Measurements from ENCODE around the gene TNFAIP8L3.
A peak's percentile ranks its signal among the peaks of the same experiment; 100 is the strongest.
"Not testable (repeated sequence)": the region's sequence is repeated elsewhere in the genome, so short reads cannot be mapped to it uniquely, and the experiment has no call there.

The TNFAIP8L3 gene

DNA sequence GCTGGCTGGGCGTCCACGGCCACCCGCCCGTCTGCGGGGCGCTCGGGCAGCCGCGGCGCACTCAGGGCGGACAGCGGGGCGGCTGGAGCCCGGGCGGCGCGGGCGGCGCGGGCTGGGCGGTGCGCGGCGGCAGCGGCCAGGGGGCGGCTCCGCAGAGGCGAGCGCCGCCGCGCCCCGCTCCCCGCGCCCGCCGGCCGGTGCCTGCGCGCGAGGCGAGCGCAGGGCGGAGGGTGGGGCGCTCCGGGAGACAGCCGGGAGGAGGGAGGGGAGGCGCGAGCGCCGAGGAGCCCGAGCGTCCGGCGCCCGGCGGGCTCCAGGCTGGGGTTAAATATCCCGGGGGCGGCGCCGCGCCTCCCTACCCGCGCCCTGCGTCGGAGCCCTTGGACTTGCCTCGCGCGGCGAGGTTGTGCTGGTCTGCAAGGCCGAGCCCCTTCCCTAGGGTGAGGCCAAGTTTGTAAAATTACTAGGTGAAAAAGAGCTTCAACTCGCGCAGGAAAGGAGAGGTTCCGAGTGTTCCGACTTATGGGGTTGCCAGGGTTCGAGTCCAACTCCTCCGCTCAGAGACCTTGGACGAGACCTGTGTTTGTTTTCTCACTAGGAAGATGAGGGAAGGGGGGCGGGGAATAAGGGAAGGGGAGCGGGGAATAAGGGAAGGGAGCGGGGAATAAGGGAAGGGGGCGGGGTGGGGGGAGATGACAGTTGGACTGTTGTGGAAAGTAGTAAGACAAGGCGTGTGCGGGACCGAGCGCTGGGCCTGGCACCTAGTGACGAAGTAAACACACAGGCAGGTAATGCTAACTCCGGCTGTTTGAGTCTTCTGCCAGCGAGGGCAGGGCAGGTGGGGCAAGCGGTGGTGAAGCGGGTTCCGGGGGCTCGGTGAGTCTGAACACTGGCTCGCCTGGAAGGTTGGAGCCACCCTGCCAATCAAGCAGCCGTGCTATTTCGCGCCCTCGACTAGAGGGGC is at the start of gene TNFAIP8L3:
TSS of gene TNFAIP8L3 (minus strand) at position 301 of the 964 bp plus-strand sequence. CDS start 311 bp downstream, outside the sequence.
- no peak within 1 kb of the TSS for H3K27ac ChIP-seq (ENCODE audit: low read depth, low read length)

DNA sequence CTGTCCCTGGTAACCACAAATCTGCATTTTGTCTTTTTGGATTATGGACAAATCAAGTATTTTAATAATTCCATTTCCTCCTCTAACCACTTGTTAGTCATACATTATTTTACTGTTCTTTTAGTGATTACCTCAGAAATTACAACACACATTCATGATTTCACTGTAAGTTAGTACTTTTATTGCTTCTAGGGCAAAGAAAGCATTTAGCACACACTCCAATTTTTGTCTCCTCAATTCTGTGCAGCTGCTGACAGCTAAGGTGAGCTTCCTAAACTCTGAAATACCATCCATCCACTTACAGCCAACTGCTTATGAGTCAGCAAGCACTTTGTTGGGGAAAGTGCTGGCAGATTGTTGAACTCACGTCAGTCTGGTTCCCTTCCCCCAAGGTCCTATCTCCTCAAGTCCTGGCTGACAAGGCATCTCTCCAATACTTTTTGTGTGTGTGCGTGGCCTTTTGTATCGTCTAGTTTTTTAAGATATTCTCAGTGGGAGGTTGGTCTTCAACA is 49.4 kb upstream of the TNFAIP8L3 start:
- Histone ChIP-seq H3K9me3 (ENCODE audit: control insufficient read depth, insufficient read depth, low read length) (no peaks in the 10 kb centered on the region), H3K4me3 (ENCODE audit: low read depth, low read length) (no peak overlapping the region), H3K27ac (ENCODE audit: low read depth, low read length) (no peak overlapping the region), H3K9ac (ENCODE audit: low read depth, low read length) (no peak overlapping the region), H3K4me1 (ENCODE audit: control insufficient read depth, insufficient read depth, low read length) (no peaks in the 10 kb centered on the region), H3K27me3 (ENCODE audit: control insufficient read depth, insufficient read depth, low read length) (no peaks in the 10 kb centered on the region), H3K36me3 (ENCODE audit: control insufficient read depth, insufficient read depth, low read length) (no peaks in the 10 kb centered on the region)

More for the DNA sequence above, at the start of gene TNFAIP8L3:
- peaks cover 79% of the 10 kb centered on the region for H3K27me3 ChIP-seq (ENCODE audit: control insufficient read depth, insufficient read depth, low read length)
- H3K36me3 ChIP-seq (ENCODE audit: control insufficient read depth, insufficient read depth, low read length): no peaks in the 10 kb centered on the region
- peak within 1 kb of the TSS; percentile 76 for H3K4me3 ChIP-seq (ENCODE audit: low read depth, low read length)
- H3K9me3 ChIP-seq (ENCODE audit: control insufficient read depth, insufficient read depth, low read length): no peaks in the 10 kb centered on the region
- 0 out of 2 replicates have a peak, but pooled peaks cover 3% of the 10 kb centered on the region for H3K4me1 ChIP-seq (ENCODE audit: control insufficient read depth, insufficient read depth, low read length)
- no peak within 1 kb of the TSS for H3K9ac ChIP-seq (ENCODE audit: low read depth, low read length)

DNA sequence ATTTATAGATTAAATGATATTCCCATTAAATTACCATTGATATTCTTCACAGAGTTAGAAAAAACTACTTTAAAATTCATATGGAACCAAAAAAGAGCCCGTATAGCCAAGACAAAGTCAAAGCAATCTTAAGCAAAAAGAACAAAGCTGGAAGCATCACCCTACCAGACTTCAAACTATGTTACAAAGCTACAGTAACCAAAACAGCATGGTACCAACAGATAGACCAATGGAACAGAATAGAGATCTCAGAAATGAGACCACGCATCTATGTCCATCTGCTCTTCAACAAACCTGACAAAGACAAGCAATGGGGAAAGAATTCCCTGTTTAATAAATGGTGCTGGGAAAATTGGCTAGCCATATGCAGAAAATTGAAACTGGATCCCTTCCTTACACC is 45.6 kb upstream of the TNFAIP8L3 start:
- not testable (repeated sequence) for H3K4me3 ChIP-seq (ENCODE audit: low read depth, low read length); H3K9ac ChIP-seq (ENCODE audit: low read depth, low read length); H3K36me3 ChIP-seq (ENCODE audit: control insufficient read depth, insufficient read depth, low read length); H3K27me3 ChIP-seq (ENCODE audit: control insufficient read depth, insufficient read depth, low read length); H3K4me1 ChIP-seq (ENCODE audit: control insufficient read depth, insufficient read depth, low read length); H3K9me3 ChIP-seq (ENCODE audit: control insufficient read depth, insufficient read depth, low read length); H3K27ac ChIP-seq (ENCODE audit: low read depth, low read length)

DNA sequence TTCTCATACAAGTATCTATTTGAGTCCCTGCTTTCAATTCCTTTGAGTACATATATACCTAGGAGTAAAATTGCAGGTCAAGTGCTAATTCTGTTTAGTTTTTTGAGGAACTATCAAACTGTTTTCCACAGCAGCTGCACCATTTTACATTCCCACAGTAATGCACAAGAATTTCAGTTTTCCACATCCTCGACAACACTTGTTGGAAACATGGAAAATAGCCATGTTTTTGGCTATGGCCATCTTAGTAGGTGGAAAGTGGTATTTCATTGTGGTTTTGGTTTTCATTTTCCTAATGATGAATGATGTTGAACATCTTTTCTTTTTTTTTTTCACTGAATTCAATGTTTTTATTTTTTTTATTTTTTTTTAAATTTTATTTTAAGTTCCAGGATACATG is 44.4 kb upstream of the TNFAIP8L3 start:
- no peaks in the 10 kb centered on the region for H3K4me1 ChIP-seq (ENCODE audit: control insufficient read depth, insufficient read depth, low read length)

DNA sequence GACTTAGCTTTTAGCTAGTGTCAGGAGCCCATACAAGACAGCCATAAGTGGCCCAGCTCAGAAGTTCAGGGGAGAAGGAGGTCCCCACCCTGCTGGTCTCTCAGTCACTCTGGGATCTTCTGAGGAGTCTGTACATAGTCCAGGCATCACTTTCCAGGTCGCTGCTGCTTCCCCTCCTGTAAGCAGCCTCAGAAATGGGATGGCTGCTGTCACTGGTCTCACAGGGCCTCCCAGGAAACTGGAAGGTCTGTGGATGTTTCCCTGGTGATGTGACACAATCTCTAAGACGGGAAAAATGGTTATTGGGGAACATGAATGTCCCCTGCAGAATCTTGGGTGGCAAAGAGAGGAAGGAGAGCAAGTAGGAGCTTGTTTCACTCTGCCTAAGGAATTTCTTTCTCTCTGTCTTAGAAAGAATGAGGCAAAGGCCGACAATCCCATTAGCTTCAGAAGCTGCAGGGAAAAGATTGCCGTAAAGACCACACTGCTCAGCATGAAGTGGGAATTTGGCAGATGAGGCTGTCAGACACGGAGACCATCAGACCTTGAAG is 43.2 kb upstream of the TNFAIP8L3 start:
- Histone ChIP-seq H3K27ac (ENCODE audit: low read depth, low read length) (no peak overlapping the region), H3K36me3 (ENCODE audit: control insufficient read depth, insufficient read depth, low read length) (no peaks in the 10 kb centered on the region), H3K4me3 (ENCODE audit: low read depth, low read length) (no peak overlapping the region), H3K4me1 (ENCODE audit: control insufficient read depth, insufficient read depth, low read length) (no peaks in the 10 kb centered on the region), H3K9ac (ENCODE audit: low read depth, low read length) (no peak overlapping the region), H3K27me3 (ENCODE audit: control insufficient read depth, insufficient read depth, low read length) (no peaks in the 10 kb centered on the region), H3K9me3 (ENCODE audit: control insufficient read depth, insufficient read depth, low read length) (no peaks in the 10 kb centered on the region)

More for the DNA sequence above, 44.4 kb upstream of the TNFAIP8L3 start:
- H3K27ac ChIP-seq (ENCODE audit: low read depth, low read length): no peak overlapping the region
- H3K4me3 ChIP-seq (ENCODE audit: low read depth, low read length): no peak overlapping the region
- no peaks in the 10 kb centered on the region for H3K36me3 ChIP-seq (ENCODE audit: control insufficient read depth, insufficient read depth, low read length)
- H3K27me3 ChIP-seq (ENCODE audit: control insufficient read depth, insufficient read depth, low read length): no peaks in the 10 kb centered on the region
- no peak overlapping the region for H3K9ac ChIP-seq (ENCODE audit: low read depth, low read length)
- no peaks in the 10 kb centered on the region for H3K9me3 ChIP-seq (ENCODE audit: control insufficient read depth, insufficient read depth, low read length)

DNA sequence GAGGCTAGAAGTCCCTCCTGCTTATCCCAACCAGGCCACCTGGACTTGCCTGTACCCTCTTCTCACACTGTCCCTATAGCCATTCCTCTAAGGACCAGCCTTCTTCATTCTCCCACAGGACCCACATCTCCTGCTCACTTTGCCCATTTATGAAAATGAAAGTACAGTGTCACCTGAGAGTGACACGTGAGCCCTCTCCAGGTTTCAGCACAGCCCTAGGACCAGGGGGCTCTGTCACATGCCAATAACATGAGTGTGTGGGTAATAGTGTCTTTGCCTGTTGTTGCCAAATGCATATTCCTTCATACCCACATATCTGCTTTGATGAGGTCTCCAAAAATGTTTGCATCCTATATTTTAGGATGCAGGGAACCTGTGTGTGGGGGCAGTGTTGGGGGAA is 42.3 kb upstream of the TNFAIP8L3 start:
- no peaks in the 10 kb centered on the region for H3K36me3 ChIP-seq (ENCODE audit: control insufficient read depth, insufficient read depth, low read length)
- no peaks in the 10 kb centered on the region for H3K27me3 ChIP-seq (ENCODE audit: control insufficient read depth, insufficient read depth, low read length)
- no peaks in the 10 kb centered on the region for H3K9me3 ChIP-seq (ENCODE audit: control insufficient read depth, insufficient read depth, low read length)
- no peak overlapping the region for H3K27ac ChIP-seq (ENCODE audit: low read depth, low read length)
- no peak overlapping the region for H3K9ac ChIP-seq (ENCODE audit: low read depth, low read length)
- H3K4me3 ChIP-seq (ENCODE audit: low read depth, low read length): no peak overlapping the region
- H3K4me1 ChIP-seq (ENCODE audit: control insufficient read depth, insufficient read depth, low read length): no peaks in the 10 kb centered on the region

DNA sequence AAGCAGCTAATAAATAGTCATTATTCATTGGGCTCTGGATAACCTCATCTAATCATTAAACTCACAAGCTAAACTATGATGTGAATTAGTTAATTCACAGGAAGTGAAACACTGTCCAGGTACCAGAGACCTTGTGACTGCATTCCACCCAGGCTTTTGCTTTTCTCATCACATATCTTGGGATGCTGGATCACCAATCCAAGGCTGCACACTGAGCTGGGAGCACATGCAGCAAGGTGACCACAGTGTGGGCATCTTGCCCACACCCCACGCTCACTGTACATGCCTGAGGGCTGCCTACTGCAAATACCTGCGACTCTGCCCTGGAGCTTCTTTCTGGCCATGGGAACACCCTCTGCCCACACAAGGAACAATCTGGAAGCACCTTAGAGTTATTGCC is 40.6 kb upstream of the TNFAIP8L3 start:
- Histone ChIP-seq H3K36me3 (ENCODE audit: control insufficient read depth, insufficient read depth, low read length) (no peaks in the 10 kb centered on the region), H3K4me1 (ENCODE audit: control insufficient read depth, insufficient read depth, low read length) (no peaks in the 10 kb centered on the region), H3K9me3 (ENCODE audit: control insufficient read depth, insufficient read depth, low read length) (no peaks in the 10 kb centered on the region), H3K9ac (ENCODE audit: low read depth, low read length) (no peak overlapping the region), H3K4me3 (ENCODE audit: low read depth, low read length) (no peak overlapping the region), H3K27ac (ENCODE audit: low read depth, low read length) (no peak overlapping the region), H3K27me3 (ENCODE audit: control insufficient read depth, insufficient read depth, low read length) (no peaks in the 10 kb centered on the region)

DNA sequence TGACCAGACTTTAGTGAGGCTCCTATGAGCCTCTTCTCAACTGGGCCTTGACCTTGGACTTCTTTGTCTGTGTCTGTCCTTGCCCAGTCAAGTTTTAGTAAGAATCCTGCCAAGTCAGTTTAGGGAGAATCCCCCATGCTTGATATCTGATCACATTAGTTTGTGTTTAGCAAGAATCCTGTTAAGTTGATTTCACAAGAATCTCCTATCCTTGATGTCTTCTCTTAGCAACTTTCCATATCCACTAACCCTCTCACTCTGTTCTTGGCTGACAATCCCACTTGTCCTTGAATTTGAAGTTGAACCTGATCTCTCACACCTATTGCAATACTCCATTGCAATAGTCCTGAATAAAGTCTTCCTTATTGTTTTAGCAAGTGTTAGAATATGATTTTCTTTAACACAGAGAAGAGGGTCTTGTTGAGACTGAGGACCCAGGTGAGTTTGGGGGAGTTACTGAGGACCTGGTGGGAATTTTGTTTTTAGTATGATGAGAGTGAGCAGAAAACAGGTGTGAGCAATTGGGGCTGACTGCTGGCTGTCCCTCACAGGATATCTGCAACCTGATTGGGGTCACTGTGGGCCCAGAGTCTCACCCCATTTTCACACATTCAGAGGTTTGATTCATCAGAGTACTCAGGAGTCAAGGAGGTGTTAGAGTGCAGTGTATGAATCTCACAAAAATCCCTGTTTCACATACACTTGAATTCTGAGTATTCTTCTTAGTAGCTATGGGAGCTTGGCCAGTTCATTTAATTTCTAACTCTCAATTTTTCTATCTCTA is 39.9 kb upstream of the TNFAIP8L3 start:
- Histone ChIP-seq H3K27me3 (ENCODE audit: control insufficient read depth, insufficient read depth, low read length) (no peaks in the 10 kb centered on the region), H3K9ac (ENCODE audit: low read depth, low read length) (no peak overlapping the region), H3K27ac (ENCODE audit: low read depth, low read length) (no peak overlapping the region), H3K4me3 (ENCODE audit: low read depth, low read length) (no peak overlapping the region), H3K4me1 (ENCODE audit: control insufficient read depth, insufficient read depth, low read length) (no peaks in the 10 kb centered on the region), H3K9me3 (ENCODE audit: control insufficient read depth, insufficient read depth, low read length) (no peaks in the 10 kb centered on the region), H3K36me3 (ENCODE audit: control insufficient read depth, insufficient read depth, low read length) (no peaks in the 10 kb centered on the region)

DNA sequence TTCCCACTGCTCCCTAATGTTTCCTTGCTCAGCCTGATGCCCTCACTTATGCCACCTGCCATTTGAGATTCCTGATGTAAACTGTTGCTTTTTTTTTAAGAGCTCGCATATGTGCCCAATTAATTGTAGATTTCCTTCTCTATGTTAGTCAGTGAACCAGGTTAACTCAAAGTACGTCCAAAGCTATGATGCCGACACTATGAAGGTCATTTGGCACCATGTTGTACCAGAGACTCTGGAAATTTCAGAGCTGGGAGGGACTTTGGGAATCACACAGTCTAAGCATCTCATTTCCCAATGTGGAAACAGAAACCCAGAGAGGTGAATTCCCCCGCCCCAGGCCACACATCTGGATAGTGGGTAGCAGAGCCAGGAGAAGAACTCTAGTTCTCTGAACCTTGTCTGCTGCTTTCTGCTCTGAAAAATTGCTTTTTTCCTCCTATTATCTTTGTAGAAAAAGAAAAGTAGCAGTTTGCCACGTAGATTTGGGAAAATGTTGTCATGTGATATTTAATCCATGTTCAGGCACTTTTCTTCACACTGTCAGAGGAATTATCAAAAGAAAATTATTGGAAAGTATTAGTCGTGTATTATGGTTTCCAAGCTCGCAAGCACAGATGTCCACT is 38.5 kb upstream of the TNFAIP8L3 start:
- no peak overlapping the region for H3K9ac ChIP-seq (ENCODE audit: low read depth, low read length)
- no peak overlapping the region for H3K27ac ChIP-seq (ENCODE audit: low read depth, low read length)
- no peaks in the 10 kb centered on the region for H3K27me3 ChIP-seq (ENCODE audit: control insufficient read depth, insufficient read depth, low read length)
- H3K4me3 ChIP-seq (ENCODE audit: low read depth, low read length): no peak overlapping the region
- no peaks in the 10 kb centered on the region for H3K9me3 ChIP-seq (ENCODE audit: control insufficient read depth, insufficient read depth, low read length)
- no peaks in the 10 kb centered on the region for H3K4me1 ChIP-seq (ENCODE audit: control insufficient read depth, insufficient read depth, low read length)
- H3K36me3 ChIP-seq (ENCODE audit: control insufficient read depth, insufficient read depth, low read length): no peaks in the 10 kb centered on the region

DNA sequence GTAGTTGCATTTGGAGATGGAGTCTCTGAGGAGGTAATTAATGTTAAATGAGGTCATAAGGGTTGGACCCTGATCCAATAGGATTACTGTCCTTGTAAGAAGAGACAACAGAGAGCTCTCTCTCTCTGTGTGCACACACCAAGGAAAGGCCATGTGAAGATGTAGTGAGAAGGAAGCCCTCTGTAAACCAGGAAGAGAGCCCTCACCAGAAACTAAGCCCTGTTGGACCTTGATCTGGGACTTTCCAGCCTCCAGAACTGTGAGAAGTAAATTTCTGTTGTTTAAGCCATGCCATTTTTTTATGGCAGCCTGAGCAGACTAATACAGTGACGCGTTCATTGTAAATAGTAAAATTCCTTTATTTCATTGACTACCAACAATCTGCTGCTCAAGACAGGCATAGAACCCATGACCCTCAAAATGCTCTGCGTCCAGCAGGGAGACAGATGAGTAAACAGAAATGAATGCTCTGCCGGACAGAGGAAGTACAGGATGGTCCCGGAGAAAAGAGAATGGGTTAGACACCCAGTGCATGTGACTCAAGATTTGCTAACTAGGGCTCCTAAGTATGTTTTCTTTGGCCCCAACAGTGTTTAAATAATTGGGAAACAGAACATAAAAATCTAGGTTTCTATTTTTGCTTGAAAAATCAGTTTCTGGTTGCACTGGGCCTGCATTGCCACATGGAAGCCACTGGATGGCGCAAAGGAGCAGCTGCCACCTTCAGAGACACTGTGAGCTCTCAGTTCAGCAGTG is 37.9 kb upstream of the TNFAIP8L3 start:
- H3K9me3 ChIP-seq (ENCODE audit: control insufficient read depth, insufficient read depth, low read length): no peaks in the 10 kb centered on the region
- no peaks in the 10 kb centered on the region for H3K36me3 ChIP-seq (ENCODE audit: control insufficient read depth, insufficient read depth, low read length)
- no peak overlapping the region for H3K27ac ChIP-seq (ENCODE audit: low read depth, low read length)
- H3K4me3 ChIP-seq (ENCODE audit: low read depth, low read length): no peak overlapping the region
- no peaks in the 10 kb centered on the region for H3K4me1 ChIP-seq (ENCODE audit: control insufficient read depth, insufficient read depth, low read length)
- H3K27me3 ChIP-seq (ENCODE audit: control insufficient read depth, insufficient read depth, low read length): no peaks in the 10 kb centered on the region
- H3K9ac ChIP-seq (ENCODE audit: low read depth, low read length): no peak overlapping the region

Measured in HUES48 (cell line).